ENCODE results near the gene ROM1.

ROM1 gene

DNA sequence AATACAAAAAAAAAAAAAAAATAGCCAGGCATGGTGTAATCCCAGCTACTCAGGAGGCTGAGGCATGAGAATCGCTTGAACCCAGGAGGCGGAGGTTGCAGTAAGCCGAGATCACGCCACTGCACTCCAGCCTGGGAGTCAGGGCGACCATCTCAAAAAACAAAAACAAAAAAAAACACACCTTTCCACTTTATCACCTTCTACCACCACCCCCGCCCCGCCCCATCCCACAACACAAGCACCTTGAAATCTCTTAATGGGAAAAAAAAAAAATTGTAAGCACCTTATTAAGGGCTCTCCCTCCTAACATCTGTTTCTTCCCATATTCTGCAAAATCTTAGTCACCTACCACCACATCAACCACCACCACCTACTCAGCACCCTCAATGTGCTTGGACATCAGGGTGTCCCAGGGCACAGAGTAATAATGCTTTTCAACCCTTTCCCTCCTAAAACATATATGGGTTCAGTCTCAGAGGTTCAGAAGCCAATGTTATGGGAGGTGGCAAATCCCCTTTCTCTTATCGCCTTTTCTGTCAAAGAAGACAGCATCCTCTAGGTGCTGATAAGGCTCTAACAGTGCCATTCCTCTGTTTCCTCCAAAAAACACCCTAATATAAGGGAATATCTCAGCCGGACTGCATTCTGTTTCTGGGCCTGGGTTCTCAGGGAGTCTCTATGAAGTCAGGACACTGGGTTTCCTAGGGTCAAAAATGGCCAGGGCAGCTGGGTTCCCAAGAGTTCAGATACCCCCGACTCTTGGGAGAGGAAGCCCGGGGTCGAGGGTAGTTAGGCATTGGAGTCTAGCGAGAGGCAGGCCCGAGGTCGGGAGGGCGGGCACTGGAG lies 39.3 kb downstream of the ROM1 start:
- Histone ChIP-seq H2AFZ (ENCODE audit: low read depth, low read length, severe bottlenecking) (peak overlapping the region; percentile 99), H3K4me3 (ENCODE audit: insufficient read depth, low read length, poor library complexity, severe bottlenecking) (peak overlapping the region; percentile 100), H3K79me2 (ENCODE audit: insufficient read depth, low read length) (peaks cover 23% of the 10 kb centered on the region), H3K9me3 (ENCODE audit: insufficient read depth, low read length) (no peaks in the 10 kb centered on the region), H3K27me3 (ENCODE audit: low read length) (no peaks in the 10 kb centered on the region), H4K20me1 (ENCODE audit: low read depth, low read length) (no peaks in the 10 kb centered on the region), H3K27ac (ENCODE audit: low read depth, low read length) (peak overlapping the region; percentile 64), H3K9ac (ENCODE audit: low read length) (peak overlapping the region; percentile 98), H3K4me2 (ENCODE audit: low read depth, low read length, poor library complexity, severe bottlenecking) (peak overlapping the region; percentile 98), H3F3A (ENCODE audit: insufficient read depth) (peaks cover 18% of the 10 kb centered on the region), H3K9me2 (replicated peaks; ENCODE audit: insufficient read depth, low read length) (no peaks in the 10 kb centered on the region), H3K36me3 (ENCODE audit: low read length) (no peaks in the 10 kb centered on the region)
- TF ChIP-seq EZH2phosphoT487 (conservative IDR thresholded peaks at IDR 0.05; ENCODE audit: low read length) (no peak), CTCF (IDR thresholded peaks at IDR 0.05; ENCODE audit: insufficient read depth, low read length, poor library complexity, severe bottlenecking) (no peak)

GRCh38 chr11:62654297-62654696 lies 41.2 kb downstream of the ROM1 start:
- TF ChIP-seq EZH2phosphoT487 (conservative IDR thresholded peaks at IDR 0.05; ENCODE audit: low read length) (no peak), CTCF (IDR thresholded peaks at IDR 0.05; ENCODE audit: insufficient read depth, low read length, poor library complexity, severe bottlenecking) (no peak)
- Histone ChIP-seq H3K27ac (ENCODE audit: low read depth, low read length) (no peak overlapping the region), H3K36me3 (ENCODE audit: low read length) (no peaks in the 10 kb centered on the region), H3K79me2 (ENCODE audit: insufficient read depth, low read length) (peaks cover 23% of the 10 kb centered on the region), H3K9ac (ENCODE audit: low read length) (no peak overlapping the region), H3K4me3 (ENCODE audit: insufficient read depth, low read length, poor library complexity, severe bottlenecking) (no peak overlapping the region), H3K9me3 (ENCODE audit: insufficient read depth, low read length) (no peaks in the 10 kb centered on the region), H3K27me3 (ENCODE audit: low read length) (no peaks in the 10 kb centered on the region), H3K4me2 (ENCODE audit: low read depth, low read length, poor library complexity, severe bottlenecking) (peak overlapping the region; percentile 98), H3K9me2 (replicated peaks; ENCODE audit: insufficient read depth, low read length) (no peaks in the 10 kb centered on the region), H2AFZ (ENCODE audit: low read depth, low read length, severe bottlenecking) (peak overlapping the region; percentile 10), H3F3A (ENCODE audit: insufficient read depth) (peaks cover 15% of the 10 kb centered on the region; the same call in 1 of the 2 replicates), H4K20me1 (ENCODE audit: low read depth, low read length) (no peaks in the 10 kb centered on the region)

GRCh38 chr11:62656796-62657429 lies 43.9 kb downstream of the ROM1 start:
- Histone ChIP-seq H4K20me1 (ENCODE audit: low read depth, low read length) (no peaks in the 10 kb centered on the region), H3K9me3 (ENCODE audit: insufficient read depth, low read length) (no peaks in the 10 kb centered on the region), H3K79me2 (ENCODE audit: insufficient read depth, low read length) (peaks cover 12% of the 10 kb centered on the region), H3K9ac (ENCODE audit: low read length) (no peak overlapping the region), H3F3A (ENCODE audit: insufficient read depth) (peaks cover 18% of the 10 kb centered on the region), H3K9me2 (replicated peaks; ENCODE audit: insufficient read depth, low read length) (no peaks in the 10 kb centered on the region), H3K27ac (ENCODE audit: low read depth, low read length) (no peak overlapping the region), H3K4me2 (ENCODE audit: low read depth, low read length, poor library complexity, severe bottlenecking) (no peak overlapping the region), H2AFZ (ENCODE audit: low read depth, low read length, severe bottlenecking) (no peak overlapping the region), H3K27me3 (ENCODE audit: low read length) (no peaks in the 10 kb centered on the region), H3K36me3 (ENCODE audit: low read length) (no peaks in the 10 kb centered on the region), H3K4me3 (ENCODE audit: insufficient read depth, low read length, poor library complexity, severe bottlenecking) (no peak overlapping the region)
- TF ChIP-seq EZH2phosphoT487 (conservative IDR thresholded peaks at IDR 0.05; ENCODE audit: low read length) (no peak), CTCF (IDR thresholded peaks at IDR 0.05; ENCODE audit: insufficient read depth, low read length, poor library complexity, severe bottlenecking) (no peak)

Measured in SU-DHL-6 (cell line).